ENCODE results near the gene FBXO5.
"Not testable (repeated sequence)": the region's sequence is repeated elsewhere in the genome, so short reads cannot be mapped to it uniquely, and the experiment has no call there.

FBXO5 gene

GRCh38 chr6:153016846-153017245 lies 34.0 kb upstream of the FBXO5 start:
- no peaks in the 10 kb centered on the region for H3K9me3 ChIP-seq (replicated peaks in 1 of 11)
- no peak overlapping the region for H3K4me3 ChIP-seq
- no peak overlapping the region for H3K9ac ChIP-seq
- no peak overlapping the region for H3K27ac ChIP-seq
- H3K27me3 ChIP-seq: no peaks in the 10 kb centered on the region
- no peak for TF ChIP-seq Cebpa-rat (IDR thresholded peaks at IDR 0.05)
- H3K4me1 ChIP-seq: no peaks in the 10 kb centered on the region
- no peak overlapping the region for H3K4me2 ChIP-seq
- no peaks in the 10 kb centered on the region for H3K36me3 ChIP-seq
- H4K20me1 ChIP-seq: no peaks in the 10 kb centered on the region

GRCh38 chr6:153015094-153015640 lies 32.3 kb upstream of the FBXO5 start:
- Histone ChIP-seq H4K20me1 (no peaks in the 10 kb centered on the region), H3K27me3 (no peaks in the 10 kb centered on the region), H3K4me1 (no peaks in the 10 kb centered on the region), H3K4me3 (no peak overlapping the region), H3K4me2 (no peak overlapping the region), H3K9me3 (replicated peaks in 1 of 11) (no peaks in the 10 kb centered on the region), H3K36me3 (no peaks in the 10 kb centered on the region), H3K9ac (no peak overlapping the region), H3K27ac (no peak overlapping the region)
- no peak for TF ChIP-seq Cebpa-rat (IDR thresholded peaks at IDR 0.05)

- no peak for TF ChIP-seq Cebpa-rat (IDR thresholded peaks at IDR 0.05)
- Histone ChIP-seq H3K27me3 (no peaks in the 10 kb centered on the region), H3K9ac (no peak overlapping the region)
Observed at GRCh38 chr6:153013438-153013837, 30.6 kb upstream of the FBXO5 start.

GRCh38 chr6:153012856-153013255 lies 30.0 kb upstream of the FBXO5 start:
- Histone ChIP-seq H3K9me3 (replicated peaks in 1 of 11) (no peaks in the 10 kb centered on the region), H3K27ac (no peak overlapping the region), H3K27me3 (no peaks in the 10 kb centered on the region), H3K9ac (no peak overlapping the region), H3K4me2 (no peak overlapping the region), H3K4me1 (no peaks in the 10 kb centered on the region), H3K4me3 (no peak overlapping the region), H4K20me1 (no peaks in the 10 kb centered on the region), H3K36me3 (no peaks in the 10 kb centered on the region)
- TF ChIP-seq Cebpa-rat (IDR thresholded peaks at IDR 0.05): no peak

More at GRCh38 chr6:153013438-153013837, 30.6 kb upstream of the FBXO5 start:
- H3K4me3 ChIP-seq: no peak overlapping the region
- H3K4me1 ChIP-seq: no peaks in the 10 kb centered on the region
- no peak overlapping the region for H3K4me2 ChIP-seq
- no peaks in the 10 kb centered on the region for H3K9me3 ChIP-seq (replicated peaks in 1 of 11)
- no peaks in the 10 kb centered on the region for H4K20me1 ChIP-seq
- H3K36me3 ChIP-seq: no peaks in the 10 kb centered on the region
- H3K27ac ChIP-seq: no peak overlapping the region

GRCh38 chr6:153003366-153003690 lies 20.5 kb upstream of the FBXO5 start:
- Histone ChIP-seq H3K9ac (peak overlapping the region; percentile 80 to 92 (median 89)), H3K36me3 (peaks cover 8 to 28% (median 16%) of the 10 kb centered on the region in 11 experiments; a peak in 21 of 22 replicates), H3K9me3 (replicated peaks in 1 of 11) (peaks cover 0 to 3% (median 0%) of the 10 kb centered on the region in 11 experiments; a peak in 1 of 22 replicates), H3K4me2 (peak overlapping the region; percentile 82 to 97 (median 91)), H4K20me1 (peaks cover 20 to 40% (median 34%) of the 10 kb centered on the region in 11 experiments; a peak in 21 of 22 replicates), H3K4me3 (peak overlapping the region; percentile 75 to 99 (median 86)), H3K27me3 (no peaks in the 10 kb centered on the region), H3K4me1 (peaks cover 21 to 42% (median 35%) of the 10 kb centered on the region in 10 experiments), H3K27ac (peak overlapping the region; percentile 73 to 90 (median 88); a peak in 21 of 22 replicates)
- TF ChIP-seq Cebpa-rat (IDR thresholded peaks at IDR 0.05): no peak

GRCh38 chr6:153002613-153003365 lies 19.9 kb upstream of the FBXO5 start, which contains the start of gene MTRF1L:
MTRF1L (minus strand) TSS chr6:153002709; CDS start chr6:153002685, 24 bp downstream.
- peaks cover 20 to 46% (median 35%) of the 10 kb centered on the region in 11 experiments; a peak in 21 of 22 replicates for H4K20me1 ChIP-seq
- H3K9me3 ChIP-seq (replicated peaks in 1 of 11): peaks cover 0 to 3% (median 0%) of the 10 kb centered on the region in 11 experiments; a peak in 1 of 22 replicates
- no peak for TF ChIP-seq Cebpa-rat (IDR thresholded peaks at IDR 0.05)
- H3K4me1 ChIP-seq: peaks cover 21 to 42% (median 35%) of the 10 kb centered on the region in 10 experiments
- H3K36me3 ChIP-seq: peaks cover 13 to 33% (median 21%) of the 10 kb centered on the region in 11 experiments
- H3K4me2 ChIP-seq: peak within 1 kb of the TSS; percentile 84 to 97 (median 94)
- H3K27me3 ChIP-seq: no peaks in the 10 kb centered on the region
- peak within 1 kb of the TSS; percentile 73 to 90 (median 88) for H3K27ac ChIP-seq
- H3K9ac ChIP-seq: peak within 1 kb of the TSS; percentile 80 to 92 (median 89)
- H3K4me3 ChIP-seq: peak within 1 kb of the TSS; percentile 75 to 99 (median 86)

- peak overlapping the region; percentile 80 to 92 (median 89) for H3K9ac ChIP-seq
- H3K4me2 ChIP-seq: peak overlapping the region; percentile 81 to 96 (median 93)
- peaks cover 21 to 41% (median 29%) of the 10 kb centered on the region in 11 experiments for H3K36me3 ChIP-seq
- peak overlapping the region; percentile 73 to 90 (median 88) for H3K27ac ChIP-seq
- peaks cover 21 to 42% (median 35%) of the 10 kb centered on the region in 10 experiments for H3K4me1 ChIP-seq
- peak overlapping the region; percentile 75 to 99 (median 86) for H3K4me3 ChIP-seq
- no peak for TF ChIP-seq Cebpa-rat (IDR thresholded peaks at IDR 0.05)
- peaks cover 0 to 3% (median 0%) of the 10 kb centered on the region in 11 experiments; a peak in 1 of 22 replicates for H3K9me3 ChIP-seq (replicated peaks in 1 of 11)
- H3K27me3 ChIP-seq: no peaks in the 10 kb centered on the region
- H4K20me1 ChIP-seq: peaks cover 28 to 54% (median 43%) of the 10 kb centered on the region in 11 experiments; a peak in 21 of 22 replicates
Observed at GRCh38 chr6:153001767-153002612, 19.1 kb upstream of the FBXO5 start.

GRCh38 chr6:153000790-153001189 lies 17.9 kb upstream of the FBXO5 start:
- H4K20me1 ChIP-seq: peaks cover 33 to 66% (median 55%) of the 10 kb centered on the region in 11 experiments; a peak in 21 of 22 replicates
- not testable (repeated sequence) for H3K27ac ChIP-seq; H3K27me3 ChIP-seq; H3K9me3 ChIP-seq (replicated peaks in 1 of 11)
- H3K4me1 ChIP-seq: peaks cover 21 to 42% (median 35%) of the 10 kb centered on the region in 10 experiments
- H3K4me3 ChIP-seq: peak overlapping the region; percentile 75 to 99 (median 86); a peak in 19 of 20 replicates
- H3K4me2 ChIP-seq: peak overlapping the region; percentile 81 to 96 (median 93)
- peak overlapping the region in 10 of 11 experiments; percentile 80 to 92 (median 89); a peak in 15 of 22 replicates for H3K9ac ChIP-seq
- H3K36me3 ChIP-seq: peaks cover 32 to 53% (median 41%) of the 10 kb centered on the region in 11 experiments

Data from BLaER1 treated with 17β-estradiol and CSF1 and Interleukin-3, amounts not matched to agents 10 nM and 100 nM (cell line).